Right hindlimb (tissue), 1 donor: Measurements from ENCODE around the gene AGXT.

Experiments used
- DNase-seq: peaks from one replicate; pipeline ENCODE4 v3.0.0-alpha.2; 2018

The AGXT gene

DNA sequence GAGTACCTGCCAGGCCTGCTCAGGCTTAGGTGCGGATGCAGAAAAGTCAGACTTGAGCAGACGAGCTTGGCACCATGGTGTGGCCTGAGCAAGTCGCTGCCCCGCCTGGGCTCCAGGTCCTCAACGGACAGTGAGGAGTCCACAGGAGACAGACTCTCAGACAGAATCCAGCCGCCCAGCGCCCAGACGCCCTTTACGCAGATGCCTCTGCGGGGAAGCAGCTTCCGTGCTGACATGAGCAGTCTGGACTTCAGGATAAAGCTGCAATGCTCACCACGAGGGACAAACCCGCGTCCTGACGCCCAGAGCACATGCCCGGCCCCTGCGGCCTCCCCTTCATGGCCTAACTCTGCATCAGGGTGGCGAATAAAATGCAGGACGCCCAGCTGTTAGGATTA, 30.8 kb downstream of the AGXT start:
- DNase-seq: no peak

DNA sequence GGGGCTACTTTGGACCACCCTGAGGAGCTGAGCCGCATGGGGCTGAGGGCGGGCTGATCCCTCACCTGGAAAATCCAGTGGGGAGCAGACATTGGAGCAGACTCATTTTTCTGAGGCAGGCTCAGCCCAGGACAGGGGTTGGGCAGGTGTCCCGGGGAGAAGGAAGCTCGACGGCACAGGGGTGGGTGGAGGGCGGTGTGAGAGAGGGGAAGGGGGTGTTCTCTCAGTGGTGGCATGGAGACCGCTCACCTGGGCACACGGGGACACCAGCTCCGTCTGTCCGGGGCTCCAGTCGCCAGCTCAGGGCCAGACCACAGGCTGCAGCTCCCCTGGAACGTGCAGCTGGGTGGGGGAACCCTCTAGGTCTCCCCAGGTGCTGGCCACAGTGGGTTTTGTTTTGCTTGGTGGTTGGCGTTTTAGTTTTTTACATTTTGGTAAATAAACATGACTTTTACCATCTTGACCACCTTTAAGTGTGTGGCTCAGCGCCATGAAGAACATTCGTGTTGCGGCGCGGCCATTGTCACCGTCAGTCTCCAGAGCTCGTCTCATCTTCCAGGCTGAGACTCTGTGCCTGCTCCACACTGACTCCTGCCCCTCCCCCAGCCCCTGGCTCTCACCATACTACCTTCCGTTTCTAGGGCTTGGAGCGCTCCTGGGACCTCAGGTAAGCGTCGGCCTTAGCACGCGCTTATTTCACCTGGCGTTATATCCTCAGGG, 31.7 kb downstream of the AGXT start:
- no peak for DNase-seq

DNA sequence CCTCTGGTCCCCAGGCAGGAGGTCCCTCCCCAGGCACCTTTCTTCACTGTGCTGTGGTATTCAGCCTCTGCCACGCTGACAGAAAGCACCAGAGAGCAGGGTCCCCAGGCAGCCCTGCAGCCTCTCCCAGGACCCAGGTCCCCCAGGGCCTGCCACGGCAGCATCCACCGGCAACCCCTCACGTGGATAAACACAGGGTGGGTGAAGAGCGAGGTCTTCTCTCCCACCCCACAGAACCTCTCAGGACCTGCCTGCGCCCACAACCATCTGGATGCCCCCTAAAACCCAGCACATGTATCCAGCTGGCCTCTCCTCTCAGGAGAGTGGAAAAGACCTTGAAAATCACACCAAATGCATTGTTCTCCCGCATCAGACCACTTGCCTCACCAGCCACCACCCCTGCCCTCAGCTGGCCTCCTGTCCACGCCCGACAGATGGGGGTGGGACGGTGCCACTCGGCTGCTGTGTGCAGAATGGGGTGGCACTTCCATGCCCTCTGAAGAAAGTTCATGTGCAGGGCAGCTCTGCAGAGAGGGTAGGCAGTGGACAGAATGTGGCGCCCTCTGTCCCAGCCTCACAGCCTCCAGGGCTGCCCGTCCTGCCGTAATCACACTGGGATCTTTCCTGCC, 33.5 kb downstream of the AGXT start:
- DNase-seq: no peak

DNA sequence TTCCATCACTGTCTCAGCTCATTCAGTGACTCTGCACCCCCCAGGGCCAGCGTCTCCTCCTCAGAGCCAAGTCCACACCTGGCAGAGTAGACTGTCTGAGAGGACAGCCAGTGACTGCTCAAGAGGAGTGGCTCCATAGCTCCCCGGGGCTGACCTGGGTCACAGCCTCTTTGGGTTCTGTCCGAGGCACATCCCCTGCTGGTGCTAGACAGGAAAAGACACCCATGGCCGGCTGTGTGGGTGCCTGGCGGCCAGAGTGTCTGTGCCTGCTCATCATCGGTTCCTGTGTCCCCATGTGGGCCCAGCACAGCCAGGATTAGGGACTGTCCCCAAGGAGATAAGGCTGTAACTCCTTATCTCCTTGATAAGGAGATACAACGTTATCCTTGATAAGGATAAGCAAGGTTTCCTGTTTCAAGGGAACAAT, 34.0 kb downstream of the AGXT start:
- DNase-seq: no peak

DNA sequence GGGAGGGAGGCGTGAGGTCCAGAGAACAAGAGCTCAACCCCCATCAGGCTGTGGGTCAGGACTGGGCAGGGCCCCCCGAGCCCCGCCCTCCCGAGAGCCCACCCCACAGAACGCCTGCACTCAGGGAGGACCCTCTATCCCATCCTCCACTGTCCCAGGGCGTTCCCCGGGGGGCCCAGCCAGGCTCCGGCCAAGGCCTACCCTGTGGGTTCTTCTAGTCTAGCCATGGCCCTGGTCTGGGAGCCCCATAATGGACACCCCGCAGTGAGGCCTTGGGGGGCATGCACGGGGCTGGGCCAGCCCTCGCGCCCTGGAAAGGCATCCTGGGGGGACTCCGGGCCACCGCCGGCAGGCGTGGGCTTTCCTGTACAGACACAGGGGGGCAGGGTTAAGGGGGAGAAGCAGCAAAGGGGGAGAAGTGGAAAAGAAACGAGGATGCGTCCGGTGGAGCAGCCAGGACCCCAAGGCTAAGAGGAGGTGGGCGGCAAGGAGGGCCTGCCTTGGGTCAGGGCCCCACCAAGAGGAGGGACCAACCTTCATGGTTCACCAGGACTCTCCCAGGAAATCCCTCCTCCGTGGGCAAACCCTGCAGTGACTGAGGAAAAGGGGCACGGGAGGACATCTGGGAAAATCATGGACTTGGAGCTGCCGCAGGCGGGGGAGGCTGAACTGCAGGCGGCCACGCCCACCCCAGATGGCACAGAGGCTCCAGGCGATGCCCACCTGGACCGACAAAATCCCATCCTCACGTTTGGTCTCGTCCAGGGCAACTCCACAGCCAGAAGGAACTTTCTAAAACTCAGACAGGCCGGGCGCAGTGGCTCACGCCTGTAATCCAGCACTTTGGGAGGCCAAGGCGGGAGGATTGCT, 34.8 kb downstream of the AGXT start:
- DNase-seq: no peak

DNA sequence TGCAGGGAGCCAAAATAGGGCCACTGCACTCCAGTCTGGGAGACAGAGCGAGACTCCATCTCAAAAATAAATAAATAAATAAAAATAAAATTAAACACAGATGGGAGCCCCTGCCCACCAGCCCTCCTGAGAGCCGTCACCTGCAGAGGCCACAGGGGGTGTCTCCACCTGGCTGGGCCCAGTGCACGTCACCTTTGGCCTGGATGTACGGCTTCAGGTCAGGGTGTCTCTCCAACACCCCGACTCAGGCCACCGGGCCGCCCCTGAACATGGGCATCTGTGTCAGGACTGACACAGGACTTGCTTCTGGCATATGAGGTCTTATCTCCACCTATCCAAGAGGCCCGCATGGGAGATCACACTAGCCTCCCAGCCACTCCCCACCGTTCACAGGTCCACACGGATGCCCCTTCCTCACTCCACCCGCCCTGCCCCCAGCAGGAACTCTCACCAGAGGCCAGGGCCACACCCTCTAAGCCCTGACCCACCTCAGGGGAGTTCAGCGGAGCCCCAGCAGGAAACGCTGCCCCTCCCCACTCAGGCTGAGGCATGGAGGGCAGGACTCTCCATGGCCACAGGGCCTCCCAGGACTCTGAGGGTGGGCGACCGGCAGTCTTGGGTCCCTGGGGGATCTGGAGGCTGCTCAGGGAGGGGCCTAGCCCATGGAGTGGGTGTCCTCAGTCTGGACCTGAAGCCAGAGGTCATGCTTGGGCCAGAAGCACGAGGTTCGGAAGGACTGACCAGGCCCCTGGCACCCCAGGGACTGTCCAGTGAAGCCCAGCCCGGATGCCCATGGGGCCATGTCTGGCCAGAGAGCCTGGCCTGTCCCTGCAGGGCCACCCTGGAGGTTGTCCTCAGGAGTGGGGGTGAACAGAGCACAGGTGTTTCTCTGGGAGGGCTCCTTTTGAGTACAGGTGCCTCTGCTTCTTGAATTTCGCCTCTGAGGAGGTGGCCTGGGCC, 35.9 kb downstream of the AGXT start:
- DNase-seq: no peak

DNA sequence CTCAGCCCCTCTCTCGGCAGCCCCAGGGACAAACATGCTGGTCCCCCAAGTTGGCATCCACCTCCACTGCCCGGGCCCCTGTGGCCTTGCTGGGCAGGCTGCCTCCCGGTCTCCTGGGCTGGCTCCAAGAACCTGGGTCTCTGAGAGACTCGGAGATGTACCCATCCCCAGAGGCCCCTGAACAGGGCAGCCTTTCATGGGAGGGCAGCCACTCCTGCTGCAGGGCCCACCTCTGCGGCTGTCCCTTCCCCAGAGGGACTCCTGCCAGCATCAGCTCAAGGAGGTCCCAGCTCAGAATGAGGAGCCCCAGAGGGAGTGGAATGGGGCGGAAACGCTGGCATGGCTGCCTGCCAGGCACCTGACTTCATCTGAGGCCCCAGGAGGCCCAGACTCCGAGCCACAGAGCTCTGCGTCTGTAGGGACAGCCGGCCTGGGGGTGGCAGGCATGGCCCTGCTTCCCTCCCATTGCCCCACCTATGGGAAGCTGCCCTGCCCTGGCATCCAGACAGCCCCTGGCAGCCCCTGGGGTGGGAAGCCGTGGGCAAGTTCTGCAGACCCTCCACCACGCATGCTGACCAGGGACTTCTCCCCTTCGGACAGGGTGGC, 36.7 kb downstream of the AGXT start:
- DNase-seq: no peak

DNA sequence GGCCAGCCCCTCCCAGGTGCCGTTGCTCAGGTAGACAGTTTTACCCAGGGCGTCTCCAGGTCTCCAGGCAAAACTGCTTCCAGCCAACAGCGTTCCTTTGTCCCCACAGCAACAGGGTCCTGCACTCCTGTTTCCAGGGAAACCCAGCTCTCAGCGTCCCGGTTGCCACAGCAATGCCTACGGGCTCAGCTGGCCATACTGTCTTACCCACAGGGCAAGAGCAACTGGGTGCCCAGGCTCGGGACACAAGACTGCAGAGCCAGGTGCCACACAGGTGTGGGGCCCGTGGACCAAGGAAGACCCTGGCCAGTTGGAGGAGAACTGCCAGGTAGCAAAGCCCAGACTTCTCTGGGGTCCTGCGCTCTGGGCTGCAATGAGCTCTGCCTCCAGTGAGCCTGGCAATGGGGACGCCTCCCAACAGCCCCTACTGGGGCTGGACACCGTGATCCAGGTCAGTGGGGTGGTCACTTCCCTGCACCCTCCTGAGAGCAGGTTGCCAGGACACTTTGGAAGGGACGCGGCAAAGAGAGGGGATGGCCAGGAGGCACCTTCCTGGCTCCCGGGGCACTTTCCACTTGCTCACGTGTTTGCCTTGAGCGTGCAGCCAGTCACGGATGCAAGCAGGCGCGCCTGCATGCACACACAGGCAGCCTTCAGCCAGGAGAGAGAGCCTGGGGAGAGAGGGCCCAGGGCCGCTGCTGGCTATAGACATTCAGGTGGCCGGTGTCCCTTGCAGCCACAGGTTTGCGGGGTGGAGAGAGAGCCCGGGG, 37.7 kb downstream of the AGXT start, which contains the start of gene CROCC2:
Gene CROCC2 (plus strand): TSS at position 196 of the 770 bp plus-strand sequence. CDS start 178 bp downstream, at position 374.
- DNase-seq: no peak

DNA sequence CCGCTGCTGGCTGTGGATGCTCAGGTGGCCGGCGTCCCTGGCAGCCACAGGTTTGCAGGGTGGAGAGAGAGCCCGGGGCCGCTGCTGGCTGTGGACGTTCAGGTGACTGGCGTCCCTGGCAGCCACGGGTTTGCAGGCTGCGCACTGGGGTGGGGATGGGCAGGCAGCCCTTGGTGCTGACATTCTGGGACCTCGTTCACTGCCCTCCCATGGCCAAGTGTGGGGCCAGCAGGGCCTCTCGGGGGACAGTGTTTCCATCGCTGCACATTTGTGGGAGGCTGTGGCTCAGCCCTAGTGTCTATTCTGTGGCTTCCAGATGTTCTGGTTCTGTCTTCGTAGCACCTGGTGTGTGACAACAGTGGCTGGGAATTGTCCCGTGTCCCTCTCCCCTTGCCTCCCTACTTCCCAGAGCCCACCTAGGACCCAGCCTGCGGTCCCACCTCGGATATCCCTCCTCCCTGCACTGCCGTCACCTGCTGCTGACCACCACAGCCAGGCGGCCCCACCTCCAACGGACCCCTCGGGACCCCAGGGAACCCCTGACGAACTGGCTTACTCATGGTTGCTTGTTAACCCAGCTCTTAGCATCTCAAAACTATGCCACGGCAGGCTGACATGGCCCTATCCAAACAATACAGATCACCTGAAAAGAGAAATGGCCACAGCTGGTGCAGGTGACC, 38.4 kb downstream of the AGXT start:
- no peak for DNase-seq

DNA sequence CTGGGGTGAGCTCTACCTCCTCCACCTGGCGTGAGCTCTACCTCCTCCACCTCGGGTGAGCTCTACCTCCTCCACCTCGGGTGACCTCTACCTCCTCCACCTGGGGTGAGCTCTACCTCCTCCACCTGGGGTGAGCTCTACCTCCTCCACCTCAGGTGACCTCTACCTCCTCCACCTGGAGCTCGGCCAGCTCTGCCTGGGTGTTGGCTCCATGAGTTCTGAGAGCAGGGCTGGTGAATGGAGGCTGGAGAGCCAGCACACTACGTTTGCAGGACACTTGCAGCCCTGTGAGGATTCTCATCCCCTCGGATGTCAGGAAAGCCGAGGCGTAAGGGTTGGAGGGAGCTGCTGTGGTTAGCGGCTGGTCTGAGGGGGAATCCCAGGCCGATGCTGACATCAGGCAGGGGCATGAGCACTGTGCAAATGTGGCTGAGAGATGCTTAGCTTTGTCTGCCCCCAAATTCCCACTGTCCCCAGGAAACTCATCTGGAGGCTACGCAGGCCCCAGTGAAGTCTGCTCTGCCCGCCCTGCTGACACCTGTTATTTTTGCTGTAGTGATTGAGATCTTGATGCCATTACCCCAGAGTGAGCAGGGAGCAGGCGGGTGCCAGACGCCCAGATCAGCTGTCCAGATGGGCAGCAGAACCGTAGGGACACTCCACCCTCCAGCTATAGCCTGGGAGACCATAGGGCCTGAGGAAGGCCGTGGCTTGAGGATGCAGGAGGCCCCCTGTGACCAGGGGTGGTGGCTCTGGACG, 40.8 kb downstream of the AGXT start:
- no peak for DNase-seq

DNA sequence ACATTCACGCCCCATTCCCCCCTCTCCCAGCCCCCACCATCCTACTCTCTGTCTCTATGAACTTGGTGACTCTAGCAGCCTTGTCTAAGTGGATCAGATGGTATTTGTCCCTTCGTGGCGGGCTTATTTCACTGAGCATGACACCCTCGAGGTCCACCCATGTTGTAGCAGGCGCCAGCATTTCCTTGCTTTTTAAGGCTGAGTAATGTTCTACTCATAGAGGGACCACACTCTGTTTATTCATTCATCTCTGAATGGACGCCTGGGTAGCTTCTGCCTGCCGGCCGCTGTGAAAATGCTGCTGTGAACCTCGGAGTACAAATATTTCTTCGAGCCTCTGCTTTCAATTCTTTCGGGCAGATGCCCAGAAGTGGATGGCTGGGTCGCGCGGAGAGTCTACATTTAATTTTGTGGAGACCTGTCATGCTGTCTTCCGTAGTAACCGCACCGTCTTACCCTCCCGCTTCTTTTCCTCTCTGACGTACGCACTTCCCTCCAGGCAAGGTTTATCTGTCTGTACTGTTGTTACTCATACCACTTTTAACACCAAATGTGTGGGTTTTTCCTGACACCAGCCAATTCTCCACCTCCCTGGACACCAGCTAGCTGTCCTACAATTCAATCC, 43.1 kb downstream of the AGXT start:
- DNase-seq: no peak

DNA sequence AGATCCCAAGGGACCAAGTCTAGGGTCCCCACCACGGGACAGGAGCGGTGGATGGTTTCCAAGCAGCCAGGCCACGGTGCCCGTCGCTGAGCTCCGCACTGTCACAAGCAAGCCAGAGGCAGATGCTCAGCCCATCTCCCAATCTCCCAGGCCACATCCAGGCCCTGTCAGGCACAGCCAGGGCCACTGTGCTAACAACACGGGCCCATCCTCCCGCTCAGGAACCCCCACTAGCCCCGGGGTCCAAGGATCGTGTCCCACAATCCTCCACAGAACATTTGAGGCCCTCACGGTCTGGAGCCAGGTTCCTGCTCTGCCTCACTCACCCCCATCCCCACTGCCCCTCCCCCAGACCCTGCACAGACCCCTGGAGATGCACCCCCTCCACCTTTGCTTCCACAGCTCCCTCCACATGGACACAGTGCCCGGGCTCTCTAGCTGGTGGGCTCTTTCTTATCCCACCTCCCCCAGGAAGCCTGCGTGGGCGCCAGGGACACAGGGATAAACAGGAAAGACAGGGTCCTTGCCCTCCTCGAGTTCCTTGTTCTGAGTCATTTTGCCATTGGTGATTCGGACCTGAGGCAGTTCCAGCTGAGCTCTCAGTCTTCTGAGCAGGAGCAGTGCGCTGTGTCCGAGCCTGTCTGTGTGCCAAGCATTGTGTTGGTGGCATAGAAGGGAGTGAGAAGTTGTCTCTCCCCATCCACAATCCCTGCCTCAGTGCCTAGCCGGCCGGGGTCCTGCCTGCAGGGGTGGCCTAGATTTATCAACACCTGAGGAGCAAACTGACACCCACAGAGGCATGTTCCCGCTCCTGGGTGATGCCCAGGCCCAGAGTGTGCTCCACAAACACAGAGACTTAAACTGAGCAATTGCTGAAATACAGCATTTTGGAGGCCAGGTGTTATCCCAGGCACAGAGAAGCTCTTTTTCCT, 44.5 kb downstream of the AGXT start:
- DNase-seq: no peak

DNA sequence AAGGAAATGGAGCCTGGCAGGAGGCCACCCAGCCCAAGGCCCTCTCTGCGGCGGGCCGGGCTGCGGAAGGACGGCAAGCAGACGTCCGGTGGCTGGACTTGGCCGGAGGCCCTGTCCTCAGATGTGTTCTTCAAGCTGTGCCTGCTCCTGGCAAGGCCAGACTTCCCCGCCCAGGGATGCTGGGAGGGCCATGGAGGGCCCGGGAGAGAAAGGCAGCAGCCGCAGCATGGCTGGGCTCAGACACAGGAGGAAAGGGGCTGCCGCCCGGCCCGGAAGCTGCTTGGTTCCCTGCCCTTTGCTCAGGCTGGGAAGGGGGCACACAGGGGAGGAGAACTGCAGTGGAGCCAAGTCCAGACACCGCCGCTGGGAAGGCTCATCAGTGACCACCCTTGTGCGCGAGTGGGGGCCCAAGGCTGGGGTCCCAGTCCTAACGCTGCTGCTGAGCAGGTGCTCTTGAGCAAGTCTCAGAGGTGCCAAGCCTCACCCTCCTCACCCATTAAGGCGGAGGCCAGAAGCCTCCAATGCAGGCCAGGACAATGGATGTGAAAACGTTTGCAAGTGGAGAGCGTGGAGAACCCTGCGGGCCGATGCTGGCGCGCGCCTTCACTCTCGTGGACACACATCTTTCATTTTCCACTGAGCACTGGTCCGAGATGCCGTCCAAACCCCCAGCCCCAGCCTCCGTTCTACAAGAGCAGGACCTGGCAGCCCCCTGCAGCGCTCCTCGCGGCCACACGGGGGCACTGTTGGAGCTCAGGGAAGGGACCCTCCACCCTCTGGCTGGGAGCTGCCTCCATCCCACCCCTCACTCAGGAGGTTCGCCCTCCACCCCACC, 45.4 kb downstream of the AGXT start:
- peak; percentile 84 for DNase-seq

DNA sequence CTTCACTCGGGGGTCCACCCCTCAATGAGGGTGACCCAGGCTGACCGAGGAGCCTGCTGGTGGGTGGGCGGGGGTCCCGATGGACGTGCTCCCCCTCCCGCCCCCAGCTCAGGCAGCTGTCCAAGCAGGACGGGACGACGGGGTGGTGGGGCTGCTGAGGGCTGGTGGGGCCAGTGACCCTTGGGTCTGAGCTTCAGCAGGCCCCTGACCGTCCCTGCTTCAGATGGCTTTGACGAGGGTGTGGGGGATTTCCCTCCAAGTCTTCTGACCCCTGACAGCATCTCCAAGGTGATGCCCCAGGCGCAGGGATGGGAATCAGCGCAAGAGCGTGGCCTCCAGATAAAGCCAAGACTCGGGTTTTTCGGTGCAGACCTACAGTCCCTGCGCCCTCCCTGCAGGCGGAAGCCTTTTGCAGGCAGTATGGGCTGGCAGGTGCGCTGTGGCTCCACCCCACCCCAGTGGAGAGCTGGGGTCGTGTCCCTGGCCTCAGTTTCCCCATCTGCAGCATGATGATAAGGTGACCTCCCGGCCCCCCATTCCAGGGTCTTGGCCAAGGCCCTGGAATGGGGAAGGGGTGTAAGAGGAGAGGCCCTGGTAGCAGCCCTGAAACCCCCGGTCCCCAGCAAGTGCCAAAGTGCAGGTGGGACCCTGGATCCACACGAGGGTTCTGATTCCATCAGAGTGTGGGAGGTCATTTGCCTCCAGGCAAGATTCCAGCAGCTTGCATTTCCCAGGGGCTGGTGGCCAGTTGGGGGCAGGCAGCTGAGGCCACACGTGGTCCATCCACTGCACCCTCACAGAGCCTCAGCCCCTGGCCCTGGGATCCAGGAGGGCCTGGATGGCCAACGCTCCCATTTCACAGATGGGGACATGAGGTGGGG, 46.3 kb downstream of the AGXT start:
- DNase-seq: peak; percentile 24

DNA sequence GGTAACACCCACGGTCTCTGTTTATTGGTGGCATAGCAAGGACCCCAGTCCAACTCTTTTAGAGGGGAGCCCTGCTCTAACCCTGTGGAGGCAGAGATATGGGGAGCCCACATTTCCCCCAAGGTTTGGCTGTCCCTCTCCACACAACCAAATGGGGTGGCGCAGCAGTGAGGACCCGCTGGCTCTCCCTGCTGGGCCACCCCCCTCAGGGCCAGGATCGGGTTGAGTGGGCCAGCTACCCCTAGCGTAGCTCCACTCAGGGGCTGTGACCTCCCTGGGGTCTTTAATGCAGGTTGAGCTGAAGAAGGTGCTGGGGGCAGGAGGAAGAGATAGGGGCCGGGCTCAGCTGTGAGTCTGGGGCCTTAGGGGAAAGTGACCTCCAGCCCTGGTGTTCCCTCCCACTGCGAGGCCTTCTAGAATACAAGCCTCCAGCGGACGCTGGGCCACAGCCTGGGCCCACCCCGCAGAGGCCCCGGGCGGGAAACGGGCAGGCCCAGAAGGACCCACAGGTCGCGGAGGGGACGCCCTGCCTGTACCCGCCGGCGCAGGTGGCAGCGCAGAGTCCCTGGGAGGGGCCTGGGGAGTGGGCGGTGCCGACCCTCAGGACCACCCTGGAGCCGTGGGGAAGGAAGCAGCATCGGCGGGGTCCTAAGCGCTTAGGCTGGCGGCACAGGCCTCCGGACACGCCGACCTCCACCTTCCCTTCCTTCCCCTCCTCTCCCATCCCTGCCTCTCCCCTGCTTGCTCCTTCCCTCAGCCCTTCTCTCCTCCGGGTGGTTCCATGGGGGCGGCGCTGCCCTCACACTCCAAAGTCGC, 47.1 kb downstream of the AGXT start:
- DNase-seq: peak; percentile 33
